ENCODE results near the gene SLX4. TPM values are rescaled to one million over a fixed set of nuclear protein-coding genes. Genes with fewer than 3 reads are reported as not detected.

The SLX4 gene
- total RNA-seq, 1 experiment from 2014 or later = 6.8 TPM

DNA sequence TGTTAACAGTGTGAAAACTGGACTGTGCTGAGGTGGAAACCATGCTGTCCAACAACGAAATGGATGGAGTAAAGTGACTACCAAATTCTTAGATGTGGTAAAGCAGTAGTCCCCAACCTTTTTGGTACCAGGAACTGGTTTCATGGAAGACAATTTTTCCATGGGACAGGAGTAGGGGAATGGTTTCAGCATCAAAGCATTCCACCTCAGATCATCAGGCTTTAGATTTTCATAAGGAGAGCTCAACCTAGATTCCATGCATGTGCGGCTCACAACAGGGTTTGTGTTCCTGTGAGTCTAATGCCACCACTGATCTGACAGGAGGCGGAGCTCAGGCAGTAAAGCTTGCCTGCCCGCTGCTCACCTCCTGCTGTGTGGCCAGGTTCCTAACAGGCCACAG is 11.5 kb downstream of the SLX4 start:
- DNase-seq (ENCODE audit: low read depth) = no peak

DNA sequence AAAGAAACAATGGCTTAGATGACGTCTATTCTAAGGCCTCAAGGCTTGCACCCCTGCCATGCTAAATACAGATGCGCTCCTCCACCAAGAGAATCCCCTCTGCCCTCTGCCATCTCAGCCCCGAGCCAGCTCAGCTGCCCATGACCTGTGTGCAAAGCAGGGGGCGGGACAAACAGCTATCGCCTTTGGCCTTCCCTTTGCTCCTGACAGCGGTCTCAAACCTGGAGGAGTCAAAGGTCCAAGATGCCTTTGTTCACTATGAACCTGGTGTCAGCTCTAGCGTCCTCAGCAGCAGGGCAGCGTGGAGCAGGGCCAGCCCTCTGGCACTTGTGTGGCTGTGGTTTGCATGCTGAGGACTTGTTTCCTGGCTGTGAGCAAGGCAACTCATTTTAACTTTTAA is 12.3 kb downstream of the SLX4 start:
- DNase-seq (ENCODE audit: low read depth) = no peak

DNA sequence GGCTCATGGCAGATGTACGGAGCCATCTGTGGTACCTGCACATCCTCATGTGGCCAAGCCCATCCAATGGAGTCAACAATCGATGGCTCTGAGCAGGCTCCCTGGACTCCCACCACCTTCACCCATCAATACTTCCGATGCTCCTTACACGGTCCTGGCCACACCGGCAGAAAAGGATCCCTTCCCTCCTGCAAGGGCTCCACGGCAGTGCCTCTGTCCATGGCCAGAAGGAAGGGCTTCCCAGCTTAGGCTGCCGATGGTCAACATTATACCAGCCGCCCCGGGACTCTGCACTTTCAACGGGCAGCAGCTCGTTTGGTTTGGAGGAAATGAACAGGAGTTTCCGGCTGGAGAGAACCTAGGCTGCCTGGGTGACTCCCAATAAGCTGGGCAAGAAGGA is 13.2 kb downstream of the SLX4 start:
- no peak for DNase-seq (ENCODE audit: low read depth)

DNA sequence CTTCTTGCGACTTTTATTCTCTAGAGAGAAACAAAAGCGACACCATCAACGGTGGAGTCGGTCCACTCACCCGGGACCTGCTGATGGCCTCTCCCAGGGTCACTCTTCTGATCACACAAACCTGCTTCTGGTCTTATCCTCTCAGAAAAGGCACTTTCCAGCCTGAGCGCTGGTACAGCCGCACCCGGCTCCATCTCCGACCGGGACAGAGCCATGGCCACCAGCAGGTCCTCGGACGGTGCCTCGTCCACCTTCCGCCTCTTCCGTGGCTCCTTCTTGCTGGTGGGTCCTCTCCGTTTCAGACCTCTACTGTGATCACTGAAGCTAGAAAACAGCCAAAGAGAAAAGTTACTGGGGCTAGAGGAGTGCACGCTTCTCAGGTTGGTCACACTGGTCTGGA is 13.7 kb downstream of the SLX4 start:
- DNase-seq (ENCODE audit: low read depth) = no peak

DNA sequence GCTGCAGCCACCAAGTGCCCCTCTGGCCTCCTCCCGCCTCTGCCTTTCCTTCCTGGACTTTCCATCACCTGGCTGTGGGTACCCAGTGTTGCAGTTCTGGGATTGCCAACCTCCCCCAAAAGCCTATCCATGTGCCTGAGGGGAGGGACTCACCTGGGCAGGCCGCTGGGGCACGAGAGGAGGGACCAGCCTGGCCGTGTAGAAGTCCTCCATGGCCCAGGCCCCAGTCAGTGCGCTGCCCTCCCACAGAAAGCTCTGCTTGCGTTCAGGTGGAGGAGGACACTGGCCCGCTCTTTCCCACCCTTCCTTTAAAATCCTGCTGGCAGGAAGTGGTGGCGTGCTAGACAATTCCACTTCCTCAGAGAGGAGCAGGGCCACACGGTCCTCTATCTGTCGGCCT is 14.2 kb downstream of the SLX4 start:
- DNase-seq (ENCODE audit: low read depth) = no peak

DNA sequence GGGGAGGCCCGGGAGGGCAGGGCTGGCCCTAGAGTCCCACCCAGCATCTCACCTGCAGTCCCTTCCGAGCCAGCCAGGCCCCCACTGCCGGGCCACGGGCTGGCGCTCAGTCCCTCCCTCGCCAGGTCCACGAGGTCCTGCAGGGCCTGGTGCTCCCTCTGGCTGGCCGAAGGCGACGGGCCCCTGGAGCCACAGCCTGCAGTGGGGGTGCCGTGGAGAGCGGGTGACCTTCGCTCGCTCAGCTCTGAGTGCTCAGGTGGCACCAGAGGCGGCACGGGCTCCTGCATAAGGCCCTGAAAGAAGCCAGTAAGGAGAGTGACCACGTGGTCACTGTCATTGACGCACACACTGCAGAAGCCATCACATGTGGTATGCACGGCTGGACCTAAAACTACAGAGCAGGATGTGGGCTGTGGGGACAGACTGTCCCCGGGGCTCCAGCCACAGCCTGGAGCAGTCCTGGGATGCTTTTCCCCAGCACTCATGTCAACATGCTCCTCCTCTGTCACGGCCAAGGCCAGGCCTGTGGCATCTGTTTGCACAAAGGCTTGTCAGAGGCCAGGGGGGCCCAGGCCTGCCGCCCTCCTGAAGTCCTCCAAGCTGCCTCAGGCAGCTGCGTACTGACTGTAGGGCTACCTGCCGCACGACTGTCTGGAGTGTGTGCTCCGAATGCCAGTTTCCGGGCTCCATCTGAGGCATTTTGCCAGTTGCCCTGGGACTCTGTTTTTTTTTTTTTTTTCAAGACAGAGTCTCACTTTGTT is 15.1 kb downstream of the SLX4 start:
- DNase-seq (ENCODE audit: low read depth) = no peak

DNA sequence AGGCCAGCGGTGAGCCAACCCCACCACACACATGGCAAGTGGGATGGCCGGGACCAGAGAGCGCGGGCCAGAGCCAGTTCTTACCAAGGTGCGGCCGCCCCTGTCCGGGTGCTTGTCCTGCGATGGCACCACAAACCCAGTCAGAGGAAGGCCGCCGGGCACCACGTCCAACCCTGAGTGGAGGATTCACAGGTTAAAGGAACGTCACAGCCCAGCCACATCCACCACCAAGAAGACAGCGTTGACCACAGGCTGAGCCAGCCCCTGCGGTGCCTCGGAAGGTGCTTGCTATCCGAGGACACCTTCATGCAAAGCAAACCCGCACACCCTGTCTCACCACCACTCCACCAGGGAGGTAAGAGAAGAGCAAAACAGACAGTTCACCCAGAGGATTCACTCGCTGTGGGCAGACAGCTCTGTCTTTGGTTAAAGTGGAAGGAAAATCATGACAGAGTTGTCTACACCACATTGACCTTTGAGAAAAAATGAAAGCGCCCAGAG is 15.8 kb downstream of the SLX4 start:
- no peak for DNase-seq (ENCODE audit: low read depth)

DNA sequence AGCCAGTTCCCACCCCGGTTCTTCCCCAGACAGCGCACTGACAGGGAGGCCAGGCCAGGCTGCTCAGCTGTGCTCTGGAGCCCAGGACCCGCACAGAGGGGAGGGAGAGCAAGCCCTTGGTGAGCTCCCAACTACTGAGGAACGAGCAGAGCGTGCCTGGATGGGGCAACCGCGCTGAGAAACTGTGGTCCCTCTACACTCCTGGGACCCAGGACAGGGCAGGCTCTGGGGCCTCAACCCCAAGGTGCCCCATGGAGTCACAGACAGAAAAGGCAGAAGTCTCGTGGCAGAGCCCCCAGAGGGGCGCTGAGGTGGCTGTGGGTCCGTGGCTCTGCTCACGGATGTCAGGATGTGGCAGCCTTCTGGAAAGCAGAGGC is 16.3 kb downstream of the SLX4 start:
- no peak for DNase-seq (ENCODE audit: low read depth)

DNA sequence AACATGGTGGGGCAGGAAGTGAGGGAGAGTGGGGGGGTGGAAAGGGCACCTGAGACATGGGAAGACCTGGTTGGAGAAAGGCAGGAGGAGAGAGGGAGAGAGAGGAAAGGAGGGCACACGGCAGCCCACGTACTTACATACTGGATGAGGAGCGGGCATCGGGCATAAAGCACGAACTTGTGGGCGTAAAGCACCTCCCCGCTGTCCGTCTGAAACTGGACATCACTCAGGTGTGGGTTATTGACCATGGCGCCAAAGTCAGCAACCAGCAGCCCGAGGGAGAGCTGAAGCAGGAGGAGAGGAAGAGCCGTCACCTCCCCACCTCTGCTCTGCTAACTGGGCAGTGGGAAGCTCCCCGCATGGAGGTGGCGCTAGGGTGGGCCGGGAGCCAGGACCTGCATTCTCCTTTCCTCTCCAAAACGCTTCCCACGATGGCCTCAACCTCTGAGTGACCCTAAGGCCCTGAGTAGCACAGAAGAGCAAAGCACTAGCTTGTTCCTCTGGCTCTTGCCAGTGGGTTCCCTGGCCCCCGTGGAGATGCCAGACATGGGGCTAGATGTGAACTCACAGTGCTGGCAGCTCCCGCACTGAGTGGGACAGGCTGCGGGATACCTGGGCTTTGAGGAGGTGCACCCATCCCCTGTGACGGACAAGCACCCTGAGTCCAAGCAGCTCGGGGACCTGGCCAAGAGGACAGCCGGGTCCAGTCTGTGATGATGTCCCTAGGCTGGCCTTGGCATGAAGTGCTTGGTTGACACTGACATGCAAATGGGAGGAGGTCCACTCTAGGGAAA is 16.9 kb downstream of the SLX4 start:
- no peak for DNase-seq (ENCODE audit: low read depth)

DNA sequence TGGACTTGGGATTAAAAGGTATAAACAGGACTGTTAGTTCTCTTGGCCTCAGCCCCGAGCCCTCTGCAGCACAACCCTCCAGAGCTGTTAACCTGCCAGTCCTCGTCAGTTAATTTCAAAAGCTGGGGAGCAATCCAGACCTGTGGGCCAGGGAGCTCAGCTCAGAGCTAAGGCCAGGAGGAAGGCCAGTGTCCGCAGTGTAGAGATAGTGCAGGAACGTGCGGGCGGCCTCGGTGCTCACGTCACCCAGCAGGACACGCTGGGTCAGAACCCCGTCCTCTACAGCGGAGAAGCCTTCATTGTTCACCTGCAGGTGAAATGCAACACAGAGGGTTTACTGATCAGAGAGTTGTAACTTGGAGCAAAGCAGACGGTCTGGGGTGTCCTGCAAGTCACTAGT is 18.8 kb downstream of the SLX4 start:
- no peak for DNase-seq (ENCODE audit: low read depth)

DNA sequence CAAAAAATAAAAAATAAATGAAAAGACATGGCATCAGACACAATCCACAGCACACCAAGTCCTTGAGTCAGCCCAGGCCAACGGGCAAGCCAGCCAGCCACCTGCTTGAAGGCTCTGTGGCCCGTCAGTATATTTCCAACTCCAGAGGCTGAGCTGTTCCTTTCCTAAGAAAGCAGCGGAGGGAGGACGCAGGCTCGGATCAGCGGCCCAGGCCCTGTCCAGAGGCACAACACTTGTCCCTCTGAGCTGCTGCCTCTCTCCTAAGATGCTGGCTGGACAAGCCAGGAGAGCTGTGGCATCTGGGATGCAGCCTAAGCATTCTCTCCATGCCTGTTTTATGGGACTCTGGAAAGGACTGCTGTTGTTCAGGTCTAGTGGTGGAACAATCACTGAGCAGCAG is 19.4 kb downstream of the SLX4 start:
- no peak for DNase-seq (ENCODE audit: low read depth)

DNA sequence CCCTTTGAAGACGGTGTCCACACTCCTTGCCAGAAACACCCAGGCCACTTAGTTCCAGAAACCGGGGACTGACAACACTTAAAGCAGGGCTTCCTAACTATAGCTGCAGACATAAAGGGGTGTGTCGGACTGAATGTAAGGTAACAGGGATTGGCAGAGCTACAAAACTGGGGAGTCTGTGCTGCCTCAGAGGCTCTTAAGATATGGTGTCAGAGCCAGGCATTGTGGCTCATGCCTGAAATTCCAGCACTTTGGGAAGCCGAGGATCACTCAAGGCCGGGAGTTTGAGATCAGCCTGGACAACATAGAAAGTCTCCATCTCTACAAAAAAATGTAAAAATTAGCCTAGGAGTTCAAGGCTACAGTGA is 20.0 kb downstream of the SLX4 start:
- no peak for DNase-seq (ENCODE audit: low read depth)

DNA sequence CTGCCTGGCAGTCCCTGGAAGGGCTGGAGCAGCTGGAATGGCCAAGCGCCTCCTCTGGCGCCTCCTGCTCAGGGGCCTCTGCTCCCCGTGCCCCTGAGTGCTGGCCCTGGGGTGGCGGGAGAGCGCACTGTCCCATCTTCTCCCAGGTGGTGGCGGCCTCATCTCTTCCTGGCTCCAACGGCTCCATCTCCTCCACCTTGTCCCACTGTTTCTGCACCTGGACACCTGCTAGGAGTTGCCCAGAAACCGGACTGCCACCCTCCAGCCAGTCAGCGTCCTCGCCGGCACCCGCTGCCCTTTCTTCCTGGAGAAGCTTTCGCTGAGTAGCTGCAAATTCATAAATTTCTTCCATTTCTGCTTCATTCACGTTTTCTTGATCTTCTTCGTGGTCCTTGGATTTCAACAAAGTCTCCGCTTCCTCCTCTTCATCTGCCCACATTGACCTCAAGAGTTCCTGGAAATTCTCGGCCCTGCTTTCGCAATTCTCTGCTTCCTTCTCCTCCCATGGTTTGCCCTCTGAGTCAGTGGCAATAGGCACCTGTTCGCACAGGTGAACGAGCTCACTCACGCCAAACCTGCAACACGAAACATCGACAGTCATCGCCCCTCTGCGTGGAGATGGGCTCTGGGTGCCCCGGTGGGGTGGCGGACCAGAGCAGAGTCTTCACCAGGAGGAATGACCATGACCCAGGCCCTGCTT is 20.5 kb downstream of the SLX4 start:
- DNase-seq (ENCODE audit: low read depth) = no peak

DNA sequence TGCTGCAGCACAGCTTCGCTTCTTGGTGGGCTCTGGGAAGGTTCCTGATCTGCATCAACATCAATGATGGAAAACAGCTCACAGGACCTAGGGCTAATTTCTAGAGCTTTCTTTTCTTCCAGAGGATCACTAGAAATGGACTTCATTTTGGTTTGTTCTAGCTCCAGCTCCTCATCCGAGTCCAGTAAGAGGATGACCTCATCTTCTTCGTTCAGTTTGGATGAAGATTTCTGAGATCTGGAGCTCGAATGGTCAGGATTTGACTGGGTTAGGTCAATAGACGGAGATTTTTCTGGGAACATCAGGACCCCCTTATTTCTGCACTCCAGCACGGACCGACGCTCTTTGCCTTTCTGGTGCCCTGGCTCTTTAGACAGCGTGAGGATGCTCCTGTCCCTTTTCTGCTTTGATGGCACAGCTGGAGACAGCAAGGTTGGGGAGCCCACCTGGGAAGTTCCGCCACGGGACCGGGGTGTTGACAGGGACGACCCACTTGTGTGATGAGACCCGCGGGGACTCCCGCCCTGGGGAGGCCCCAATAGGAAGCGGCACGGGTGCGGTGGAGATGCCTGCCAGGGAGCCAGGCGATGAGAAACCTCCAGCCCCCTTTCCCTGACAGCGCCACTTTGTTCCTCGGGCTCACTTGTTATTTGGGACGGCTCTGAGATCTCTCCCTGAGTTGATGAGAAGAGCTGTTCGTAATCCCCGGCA is 21.3 kb downstream of the SLX4 start:
- DNase-seq (ENCODE audit: low read depth) = no peak

DNA sequence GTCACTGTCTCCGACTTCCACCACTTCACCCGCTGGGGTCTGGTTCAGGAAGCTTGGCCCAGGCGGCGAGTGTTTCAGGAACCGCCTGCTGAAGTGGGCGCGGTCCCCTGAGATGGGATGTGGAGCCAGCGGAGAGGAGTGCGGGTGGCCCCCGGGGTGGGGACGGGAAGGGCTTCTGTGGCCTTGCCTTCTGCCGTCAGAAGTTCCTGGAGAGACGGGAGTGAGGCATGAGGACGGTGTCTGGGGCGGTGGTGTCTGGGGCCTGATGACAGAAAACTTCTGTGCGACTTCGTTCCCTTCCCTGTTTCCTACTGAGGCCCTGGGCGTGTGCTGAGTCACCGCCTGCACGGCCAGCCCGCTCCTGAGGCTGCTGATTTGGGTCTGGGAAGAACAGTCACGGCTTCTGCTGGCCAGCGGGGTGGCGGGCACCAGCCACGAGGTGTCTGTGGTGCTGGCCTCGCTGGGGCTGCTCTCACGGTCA is 21.9 kb downstream of the SLX4 start:
- no peak for DNase-seq (ENCODE audit: low read depth)

DNA sequence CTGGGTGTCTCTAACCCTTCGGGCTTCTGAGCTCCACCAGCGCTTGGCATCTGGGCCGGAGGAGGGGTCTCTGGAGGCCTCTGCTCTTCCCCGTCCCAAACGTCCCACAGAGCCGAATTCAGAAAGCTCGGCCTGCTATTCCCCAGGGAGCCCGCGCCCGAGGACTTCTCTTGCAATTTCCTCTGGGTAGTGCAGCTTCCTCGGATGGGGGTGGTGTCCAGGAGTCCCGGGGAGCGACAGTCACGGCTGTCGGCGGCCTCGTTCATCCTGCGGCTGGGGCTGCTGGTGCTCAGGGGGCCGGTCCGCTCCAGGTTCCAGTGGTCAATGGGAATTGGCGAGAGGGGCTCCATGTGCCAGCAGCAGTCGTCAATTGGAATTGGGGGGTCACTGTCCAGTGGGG is 22.4 kb downstream of the SLX4 start:
- no peak for DNase-seq (ENCODE audit: low read depth)

DNA sequence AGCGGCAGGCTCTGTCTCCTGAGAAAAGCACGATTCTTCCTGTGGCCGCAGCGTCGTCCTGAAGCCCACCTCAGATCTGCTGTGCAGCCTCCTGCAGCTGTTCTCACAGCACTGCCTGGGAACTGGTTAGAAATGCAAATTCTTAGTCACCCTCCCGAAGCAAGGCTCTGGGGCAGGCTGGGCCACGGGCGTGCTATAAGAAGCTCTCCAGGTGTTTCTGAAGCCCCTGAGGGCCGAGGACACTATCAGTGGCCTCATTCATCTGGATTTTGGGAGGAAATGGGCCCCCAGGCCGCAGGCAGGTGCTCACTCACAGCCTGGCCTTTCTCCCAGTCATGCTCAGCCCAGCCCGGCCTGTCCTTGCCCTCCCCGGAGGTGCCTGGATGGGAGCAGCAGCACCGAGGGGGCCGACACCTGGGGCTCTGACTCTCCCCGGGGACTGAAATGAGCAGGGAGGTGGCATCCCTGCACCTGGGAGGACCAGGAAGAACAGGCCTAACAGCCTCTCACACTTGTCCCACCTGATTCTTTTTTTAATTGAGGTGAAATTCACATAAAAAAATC is 23.8 kb downstream of the SLX4 start:
- no peak for DNase-seq (ENCODE audit: low read depth)

DNA sequence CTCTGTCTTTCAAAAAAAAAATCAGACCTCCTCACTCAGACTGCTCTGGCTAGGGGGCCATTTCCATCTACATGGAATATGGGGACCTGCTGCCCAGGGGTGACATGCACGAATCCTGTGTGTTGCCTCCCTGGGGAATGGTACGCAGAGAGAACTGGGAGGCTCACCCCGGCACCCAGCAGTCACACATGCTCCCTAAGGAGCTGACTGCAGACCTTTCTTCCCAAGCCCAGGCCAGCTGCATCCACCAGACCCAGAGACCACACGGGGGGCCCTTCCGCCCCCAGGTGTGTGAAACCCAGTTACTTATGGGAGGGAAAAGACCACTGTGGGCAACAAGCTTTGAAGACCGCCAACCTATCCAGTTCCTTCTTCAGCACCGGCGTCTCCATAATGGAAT is 27.0 kb downstream of the SLX4 start:
- DNase-seq (ENCODE audit: low read depth) = no peak

DNA sequence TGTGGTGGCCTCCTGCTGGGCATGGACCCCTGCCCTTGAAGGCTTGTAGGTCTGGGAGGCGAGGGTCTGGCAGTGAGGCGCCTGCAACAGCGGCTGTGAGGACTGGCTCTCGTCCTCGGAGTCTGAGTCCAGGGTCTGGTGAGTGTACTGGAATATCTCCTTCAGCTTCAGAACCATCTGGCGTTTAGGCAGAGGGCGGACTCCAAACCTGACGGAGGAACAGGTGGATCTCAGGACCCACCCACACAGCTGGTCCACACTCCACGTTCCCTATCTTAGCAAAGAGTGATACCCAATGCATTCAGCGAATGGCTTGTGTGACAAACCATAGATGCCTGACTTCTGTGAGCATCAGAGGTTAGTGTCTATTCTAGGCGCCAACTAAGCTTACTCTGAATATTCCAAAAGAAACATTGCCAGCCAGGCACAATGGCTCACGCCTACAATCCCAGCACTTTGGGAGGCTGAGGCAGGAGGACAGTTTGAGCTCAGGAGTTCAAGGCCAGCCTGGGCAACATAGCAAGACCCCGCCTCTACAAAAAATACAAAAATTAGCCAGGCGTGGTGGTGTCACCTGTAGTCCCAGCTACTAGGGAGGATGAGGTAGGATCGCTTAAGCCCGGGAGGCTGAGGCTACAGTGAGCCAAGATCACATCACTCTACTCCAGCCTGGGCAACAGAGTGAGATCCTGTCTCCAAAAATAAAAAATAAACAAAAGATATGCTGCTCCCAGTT is 27.9 kb downstream of the SLX4 start:
- DNase-seq (ENCODE audit: low read depth) = no peak

DNA sequence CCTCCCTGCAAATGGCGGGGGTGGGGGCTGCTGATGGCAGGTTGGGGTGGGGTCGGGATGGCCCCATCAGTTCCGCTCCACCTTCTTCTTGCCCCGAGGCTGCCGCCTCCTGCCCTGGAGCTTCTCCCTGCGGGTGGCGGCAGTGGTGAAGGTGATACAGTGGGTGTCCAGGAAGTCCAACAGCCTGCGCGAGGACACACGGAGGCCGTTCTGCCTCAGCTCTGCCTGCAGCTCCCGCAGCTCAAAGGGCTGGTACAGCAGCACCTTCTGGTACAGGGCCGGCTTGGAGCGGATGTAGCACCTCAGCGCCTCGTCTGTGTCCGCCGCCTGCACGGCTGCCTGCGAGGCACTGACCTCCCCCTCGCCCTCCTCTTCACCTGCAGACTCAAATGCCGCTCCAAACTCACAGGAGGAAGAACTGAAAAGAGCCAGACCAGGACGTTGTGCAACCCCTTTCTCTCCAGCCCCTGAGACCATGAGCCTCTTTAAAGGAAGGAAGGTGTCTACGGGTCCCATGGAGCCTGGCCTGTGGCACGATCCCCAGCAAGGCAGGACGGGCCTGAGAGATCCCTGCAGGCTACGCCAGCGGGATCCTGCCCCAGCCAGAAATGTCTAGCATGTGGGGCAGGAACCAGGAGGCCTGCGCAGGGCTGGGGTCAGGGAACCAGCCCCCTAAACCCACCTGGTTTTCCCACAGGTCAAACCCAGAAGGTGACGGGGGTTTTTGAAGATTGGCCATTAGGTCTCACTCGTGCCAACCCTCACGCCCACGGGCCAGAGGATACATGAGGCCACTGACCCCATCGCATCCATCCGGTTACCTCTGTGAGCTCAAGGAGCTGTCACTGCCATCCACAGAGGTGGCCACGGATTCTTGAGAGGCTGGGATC is 28.9 kb downstream of the SLX4 start:
- no peak for DNase-seq (ENCODE audit: low read depth)
